GM19193 (cell line): Measurements from ENCODE around the gene GRIN1.

Experiments
- POLR2A ChIP-seq: IDR thresholded peaks from 4 replicates; pipeline ENCODE4 v1.6.1; 2011; ENCODE audit not compliant: insufficient read depth, insufficient read length; ENCODE audit errors: extremely low read depth

Gene GRIN1

DNA sequence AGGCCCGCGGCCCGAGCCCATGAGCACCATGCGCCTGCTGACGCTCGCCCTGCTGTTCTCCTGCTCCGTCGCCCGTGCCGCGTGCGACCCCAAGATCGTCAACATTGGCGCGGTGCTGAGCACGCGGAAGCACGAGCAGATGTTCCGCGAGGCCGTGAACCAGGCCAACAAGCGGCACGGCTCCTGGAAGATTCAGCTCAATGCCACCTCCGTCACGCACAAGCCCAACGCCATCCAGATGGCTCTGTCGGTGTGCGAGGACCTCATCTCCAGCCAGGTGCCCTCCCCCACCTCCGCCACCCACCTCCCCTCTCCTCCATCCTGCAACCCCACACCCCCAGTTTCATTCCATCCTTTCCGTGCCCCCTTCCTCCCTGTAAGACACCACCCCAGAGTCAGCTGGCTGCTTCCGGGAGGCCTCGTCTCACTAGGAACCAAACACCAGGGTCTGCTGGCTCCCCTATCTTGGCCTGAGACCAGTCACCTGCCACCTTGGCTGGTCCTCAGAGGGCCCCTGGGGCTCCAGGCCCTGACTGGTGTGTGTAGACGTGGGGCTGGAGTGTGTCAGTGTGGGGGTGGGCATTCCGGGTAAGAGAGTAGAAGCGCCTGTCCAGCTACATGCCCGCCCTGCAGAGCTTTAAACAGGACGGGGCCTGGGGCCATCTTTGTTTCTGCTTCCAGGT, 655 bp downstream of the GRIN1 start:
- TF ChIP-seq POLR2A, result no peak

DNA sequence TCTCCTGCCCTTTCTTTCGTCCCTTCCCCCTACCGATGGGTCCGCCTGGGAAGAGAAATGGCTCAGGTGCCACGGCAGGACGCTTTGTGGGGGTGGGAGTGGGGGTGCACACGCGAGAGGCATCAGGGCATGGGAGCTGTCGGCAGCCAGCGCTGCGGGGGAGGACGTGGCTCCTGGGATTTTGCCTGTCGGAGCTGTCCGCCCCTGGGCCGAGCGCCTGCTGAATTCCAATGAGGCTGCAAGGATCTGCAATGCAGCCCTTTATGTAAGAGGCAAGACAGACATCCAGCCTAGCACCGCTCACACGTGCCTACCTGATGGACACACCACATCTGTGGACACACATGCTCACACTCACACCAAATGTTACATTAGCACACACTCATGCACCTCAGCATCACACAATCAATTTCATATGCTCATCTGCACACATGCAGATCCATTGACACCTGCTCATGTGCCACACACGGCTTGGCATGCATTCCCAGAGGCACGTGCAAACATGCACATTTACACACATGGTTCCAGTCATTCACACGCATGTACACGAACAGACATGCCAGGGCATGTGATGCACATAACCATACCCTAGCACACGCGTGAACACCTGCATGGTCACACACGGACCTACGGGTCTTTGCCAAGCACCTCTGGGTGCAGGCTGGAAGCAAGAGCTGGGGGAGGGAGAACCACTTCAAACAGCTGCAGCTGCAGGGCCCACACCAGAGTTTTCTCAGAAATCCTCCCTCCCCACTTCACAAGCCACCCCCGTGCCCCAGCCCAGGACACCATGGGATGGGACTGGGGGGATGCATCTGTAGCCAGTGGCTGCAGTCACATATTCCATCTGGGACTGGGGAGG, 1.4 kb downstream of the GRIN1 start:
- no peak for TF ChIP-seq POLR2A

DNA sequence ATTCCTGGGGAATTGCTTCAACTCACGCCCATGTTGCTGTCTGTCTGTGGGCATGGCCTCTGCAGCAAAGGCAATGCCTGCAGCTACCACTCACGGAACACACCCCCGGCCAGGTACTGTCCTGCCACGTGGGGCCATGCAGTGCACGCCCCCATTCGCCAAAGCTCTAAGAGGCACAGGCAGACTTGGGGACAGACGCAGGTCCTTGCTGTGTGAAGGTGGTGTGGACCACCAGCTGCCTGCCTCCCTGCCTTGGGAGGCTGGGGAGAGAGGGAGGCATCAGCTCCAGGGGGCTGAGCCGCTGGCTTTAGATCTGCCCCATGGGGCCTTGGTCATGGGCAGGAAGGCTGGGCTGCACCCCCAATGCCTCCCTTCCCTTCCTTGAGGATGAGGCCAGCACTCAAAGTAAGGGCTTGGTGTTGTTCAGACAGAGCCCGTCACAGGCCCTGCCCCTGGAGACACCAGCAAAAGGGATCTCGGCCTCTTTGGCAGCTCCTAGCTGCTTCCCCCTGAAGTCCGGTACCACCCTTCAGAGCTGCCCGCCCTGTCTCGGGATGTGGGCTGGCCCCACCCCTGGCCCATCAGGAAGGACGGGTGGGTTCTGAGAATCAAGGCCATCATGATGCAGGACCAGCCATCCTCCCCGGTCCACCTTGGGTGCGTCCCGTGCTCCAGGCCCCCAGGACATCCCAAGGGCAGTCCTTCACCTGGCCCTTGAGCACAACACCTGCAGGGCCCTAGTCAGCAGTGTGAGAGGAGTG, 2.3 kb downstream of the GRIN1 start:
- TF ChIP-seq POLR2A, result no peak

DNA sequence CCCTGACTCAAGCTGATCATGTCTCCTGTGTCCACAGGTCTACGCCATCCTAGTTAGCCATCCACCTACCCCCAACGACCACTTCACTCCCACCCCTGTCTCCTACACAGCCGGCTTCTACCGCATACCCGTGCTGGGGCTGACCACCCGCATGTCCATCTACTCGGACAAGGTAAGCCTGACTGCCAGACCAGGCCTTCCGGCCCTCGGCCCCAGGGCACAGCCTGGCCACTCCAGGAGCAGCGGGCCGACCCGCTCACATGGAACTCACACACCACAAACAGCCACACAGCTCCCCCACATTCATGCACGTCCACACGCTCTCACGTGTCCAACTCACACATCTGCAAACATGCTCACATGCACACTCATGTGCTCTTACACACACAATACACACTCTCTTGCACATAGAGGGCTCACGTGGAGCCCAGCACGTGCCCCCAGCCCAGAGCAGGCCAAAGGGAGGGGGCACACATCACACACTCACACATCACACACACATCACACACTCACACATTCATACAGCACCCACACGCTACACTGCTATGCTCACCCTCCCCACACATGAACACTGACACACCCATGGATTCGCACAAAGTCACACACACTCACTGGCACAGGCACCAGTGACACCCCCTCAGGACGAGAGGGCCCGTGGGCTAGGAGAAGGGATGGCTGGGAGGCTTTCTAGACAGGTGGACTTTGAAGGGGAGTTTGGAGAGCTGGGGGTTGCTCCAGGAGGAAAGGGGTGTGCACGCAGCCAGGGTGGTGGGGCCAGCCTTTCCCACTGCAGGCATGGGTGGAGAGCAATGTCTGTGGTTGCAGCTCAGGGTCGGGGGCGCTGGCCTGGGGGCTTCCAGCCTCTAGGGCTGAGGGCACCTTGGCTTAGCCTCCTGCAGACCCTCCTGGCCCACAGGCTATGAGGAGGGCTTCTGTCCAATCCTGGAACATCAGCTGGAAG, 3.3 kb downstream of the GRIN1 start:
- TF ChIP-seq POLR2A, result no peak

DNA sequence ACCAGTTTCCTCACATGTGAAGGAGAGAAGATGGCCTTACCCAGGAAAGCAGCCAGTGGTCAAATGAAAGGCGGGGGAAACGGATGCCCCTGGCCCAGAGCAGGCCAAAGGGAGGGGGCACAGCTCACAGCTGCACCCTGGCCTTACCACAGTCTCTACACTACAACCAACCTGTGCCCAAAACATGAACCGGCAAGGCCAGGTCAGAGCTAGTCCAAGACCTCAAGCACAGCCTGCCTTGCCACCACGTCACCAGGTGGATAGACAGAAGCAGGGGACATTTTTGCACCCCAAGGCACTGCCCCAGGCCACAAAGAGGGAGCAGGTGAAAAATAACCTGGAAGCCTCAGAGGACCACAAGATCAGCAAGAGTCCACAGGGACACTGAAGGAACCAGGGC, 4.5 kb downstream of the GRIN1 start:
- no peak for TF ChIP-seq POLR2A

DNA sequence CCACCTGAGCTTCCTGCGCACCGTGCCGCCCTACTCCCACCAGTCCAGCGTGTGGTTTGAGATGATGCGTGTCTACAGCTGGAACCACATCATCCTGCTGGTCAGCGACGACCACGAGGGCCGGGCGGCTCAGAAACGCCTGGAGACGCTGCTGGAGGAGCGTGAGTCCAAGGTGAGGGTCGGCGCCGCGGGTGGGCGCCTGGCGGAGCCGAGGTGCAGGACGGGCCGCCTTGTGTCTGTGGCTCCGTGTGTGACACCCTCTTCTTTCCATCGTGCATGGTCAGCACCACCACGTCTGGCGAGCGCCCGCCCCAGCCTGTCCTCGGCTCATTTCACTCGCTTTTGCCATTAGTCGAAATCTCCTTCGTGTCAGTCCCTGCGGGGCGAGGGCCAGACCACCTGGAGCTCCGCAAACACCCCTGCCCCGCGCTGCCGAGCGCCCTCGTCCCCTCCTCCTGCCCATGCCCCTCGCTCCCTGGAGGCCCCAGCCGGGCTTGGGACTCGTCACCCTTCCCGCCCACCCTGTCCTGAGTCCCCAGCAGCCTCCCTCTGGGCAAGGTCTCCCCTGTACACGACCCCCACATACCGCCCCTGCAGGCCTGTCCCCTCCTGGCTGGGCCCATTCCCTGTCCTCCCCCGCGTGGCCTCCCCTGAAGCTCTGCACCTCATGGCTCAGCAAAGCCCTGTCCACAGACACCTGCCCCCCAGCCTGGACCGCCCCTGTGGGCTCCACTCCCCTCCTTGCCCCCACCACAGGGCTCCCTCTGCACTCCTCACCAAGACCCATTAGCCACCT, 7.0 kb downstream of the GRIN1 start:
- TF ChIP-seq POLR2A, result no peak

DNA sequence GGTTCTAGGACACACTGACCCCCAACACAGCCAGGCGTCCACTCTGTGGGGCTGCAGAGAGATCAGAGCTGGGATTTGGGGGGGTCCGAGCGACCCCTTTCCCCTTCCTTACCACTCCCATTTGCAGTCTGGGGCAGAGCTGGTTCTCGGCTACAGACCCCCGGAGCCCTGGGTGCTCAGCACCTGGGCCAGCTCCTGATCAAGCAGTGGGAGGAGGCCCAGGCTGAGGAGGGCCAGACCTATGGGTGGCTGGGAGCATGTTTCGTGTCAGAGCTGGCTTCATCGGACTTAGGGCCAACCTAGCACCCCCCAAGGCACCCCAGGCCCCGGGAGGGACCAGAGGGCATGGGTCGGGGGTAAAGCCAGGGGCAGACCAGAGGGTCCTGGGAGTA, 7.6 kb downstream of the GRIN1 start:
- TF ChIP-seq POLR2A, result no peak

DNA sequence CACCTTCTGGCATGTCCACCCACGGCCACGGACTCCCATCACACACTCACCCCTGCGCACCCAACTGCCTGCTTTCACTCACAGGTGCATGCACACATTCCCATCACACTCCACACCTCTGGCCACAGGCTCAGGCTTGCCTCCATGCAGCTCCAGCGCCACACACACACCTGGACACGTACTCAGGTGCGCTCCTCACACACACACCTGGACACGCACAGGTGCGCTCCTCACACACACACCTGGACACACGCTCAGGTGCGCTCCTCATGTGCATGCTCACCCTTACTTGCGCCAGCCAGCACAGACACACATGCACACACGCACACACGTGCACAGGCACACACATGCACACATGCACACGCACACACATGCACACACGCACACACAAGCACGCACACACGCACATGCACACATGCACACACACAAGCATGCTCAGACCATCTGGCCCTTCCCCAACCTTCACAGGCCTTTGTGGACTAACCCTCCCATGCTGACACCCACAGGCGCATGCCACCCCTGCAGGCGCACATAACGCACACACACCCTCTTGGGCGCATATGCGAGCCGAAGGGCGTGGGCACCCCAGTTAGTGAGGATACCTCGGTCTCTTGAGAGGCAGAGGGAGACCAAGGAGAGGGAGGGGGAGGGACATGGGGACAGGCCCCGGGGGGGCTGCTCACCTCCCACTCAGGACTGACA, 8.3 kb downstream of the GRIN1 start:
- no peak for TF ChIP-seq POLR2A

DNA sequence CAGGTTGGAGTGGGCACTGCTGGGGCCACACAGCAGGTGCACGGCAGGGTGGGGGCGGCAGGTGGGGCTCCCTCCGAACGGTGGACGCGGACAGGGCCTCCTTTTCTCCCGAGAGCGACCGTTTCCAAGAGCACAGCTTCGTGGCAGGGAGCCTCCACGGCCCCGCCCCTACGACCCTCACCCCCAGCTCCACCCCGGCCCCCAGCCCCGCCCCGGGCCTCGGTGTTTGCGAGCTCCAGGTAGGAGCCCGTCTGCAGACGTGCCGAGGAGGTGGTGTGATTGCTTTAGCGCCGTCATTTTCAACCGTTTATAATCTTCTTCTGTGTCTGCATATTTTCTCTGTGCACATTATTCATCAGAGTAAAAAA, 8.8 kb downstream of the GRIN1 start:
- no peak for TF ChIP-seq POLR2A

DNA sequence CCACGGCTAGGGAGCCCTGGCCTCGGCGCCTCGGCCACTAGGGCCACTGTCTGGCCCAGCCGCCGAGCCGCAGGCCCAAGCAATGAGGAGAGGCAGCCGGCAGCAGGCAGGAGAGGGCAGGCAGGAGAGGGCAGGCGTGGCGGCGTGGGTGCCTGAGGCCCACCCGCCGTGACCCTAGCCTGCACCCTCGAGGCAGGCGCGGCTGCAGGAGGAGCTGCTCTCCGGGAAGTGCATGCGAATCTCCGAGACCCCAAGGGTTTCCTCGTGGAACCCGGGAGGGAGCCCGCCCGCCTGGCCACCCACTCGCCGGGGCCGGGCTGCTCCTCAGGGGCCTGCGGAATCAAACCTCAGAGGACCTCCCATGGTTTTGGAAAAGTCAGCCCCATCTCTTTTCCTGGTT, 9.3 kb downstream of the GRIN1 start:
- TF ChIP-seq POLR2A, result no peak

DNA sequence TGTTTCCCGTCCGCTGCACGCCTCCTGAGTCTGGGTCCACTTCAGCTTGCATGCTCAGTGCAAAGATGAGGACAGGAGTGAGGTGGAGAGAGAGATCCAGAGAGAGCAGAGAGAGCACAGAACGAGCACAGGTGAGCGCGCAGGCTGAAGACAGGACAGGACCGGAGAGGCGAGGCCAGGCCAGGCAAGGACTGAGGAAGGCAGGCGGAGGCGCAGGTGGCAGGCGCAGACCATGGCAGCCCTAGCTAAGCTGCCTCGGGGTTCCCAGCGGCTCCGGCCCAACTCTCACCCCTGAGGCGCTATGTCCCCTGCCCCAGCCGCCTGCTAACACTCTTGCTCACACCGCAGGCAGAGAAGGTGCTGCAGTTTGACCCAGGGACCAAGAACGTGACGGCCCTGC, 9.7 kb downstream of the GRIN1 start:
- no peak for TF ChIP-seq POLR2A

DNA sequence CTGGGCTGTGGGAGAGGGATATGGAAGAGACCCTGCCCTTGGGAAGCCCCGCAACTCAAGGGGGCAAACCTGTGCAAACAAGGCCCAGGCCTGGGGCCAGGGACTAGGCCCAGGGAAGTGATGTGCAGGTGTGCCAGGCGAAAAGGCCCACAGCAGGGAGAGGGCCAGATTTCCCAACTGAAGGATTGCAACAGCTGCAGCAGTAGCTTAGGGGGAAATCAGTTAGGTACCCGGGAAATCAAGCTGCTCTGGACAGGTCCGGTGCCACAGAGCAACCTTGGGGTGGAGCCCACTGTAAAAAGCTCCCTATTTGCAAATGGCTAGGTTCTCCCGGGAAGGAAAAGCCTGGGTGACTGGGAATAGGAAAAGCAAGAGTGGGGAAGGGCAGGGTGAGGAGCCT, 10.4 kb downstream of the GRIN1 start:
- TF ChIP-seq POLR2A, result no peak

DNA sequence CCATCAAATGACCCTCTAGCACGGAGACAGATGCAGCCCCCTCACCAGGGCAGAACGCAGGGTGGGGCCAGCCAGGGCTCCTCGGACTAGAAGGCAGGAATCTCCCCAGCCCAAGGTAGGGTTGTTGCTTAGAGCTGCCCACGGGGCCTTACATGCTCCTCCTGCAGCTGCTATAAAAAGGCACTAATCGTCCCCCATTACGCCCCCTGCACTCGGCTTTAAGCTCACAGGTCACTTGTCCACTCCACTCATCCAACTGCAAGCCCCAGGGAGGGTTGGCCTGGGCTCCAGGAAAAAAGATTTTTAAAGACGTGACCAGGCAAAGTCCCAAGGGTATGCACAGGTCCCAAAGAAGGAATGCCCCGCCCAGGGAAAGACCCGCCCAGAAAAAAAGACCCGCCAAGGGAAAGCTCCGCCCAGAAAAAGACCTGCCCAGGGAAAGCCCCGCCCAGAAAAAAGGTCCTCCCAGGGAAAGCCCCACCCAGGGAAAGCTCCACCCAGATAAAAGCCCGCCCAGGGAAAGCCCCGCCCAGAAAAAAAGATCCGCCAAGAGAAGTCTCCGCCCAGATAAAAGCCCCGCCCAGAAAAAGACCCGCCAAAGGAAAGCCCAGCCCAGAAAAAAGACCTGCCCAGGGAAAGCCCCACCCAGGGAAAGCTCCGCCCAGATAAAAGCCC, 11.1 kb downstream of the GRIN1 start:
- no peak for TF ChIP-seq POLR2A
